Parathyroid adenoma (tissue), 2 donors: ENCODE results near the gene KRT82.

Source experiments
- H2AFZ ChIP-seq: fragments of 300-600 bp; sonication (generic); one replicate; pipeline ENCODE4 v1.7.0; 2017; ENCODE audit warnings: antibody characterized with exemption, mild to moderate bottlenecking
- H3K27ac ChIP-seq: fragments of 300-600 bp; sonication (generic); one replicate; pipeline ENCODE4 v1.7.0; 2017
- H3K27me3 ChIP-seq: fragments of 300-600 bp; sonication (generic); one replicate; pipeline ENCODE4 v1.7.0; 2017; ENCODE audit warnings: low read length; ENCODE audit not compliant: control insufficient read depth, insufficient read depth
- H3K36me3 ChIP-seq: fragments of 300-600 bp; sonication (generic); one replicate; pipeline ENCODE4 v1.7.0; 2017; ENCODE audit warnings: low read length; ENCODE audit not compliant: control insufficient read depth, insufficient read depth
- H3K4me1 ChIP-seq: fragments of 300-600 bp; sonication (generic); one replicate; pipeline ENCODE4 v1.7.0; 2017; ENCODE audit warnings: control low read depth
- H3K4me2 ChIP-seq: fragments of 300-600 bp; sonication (generic); one replicate; pipeline ENCODE4 v1.7.0; 2017; ENCODE audit warnings: low read length
- H3K4me3 ChIP-seq: fragments of 300-600 bp; sonication (generic); one replicate; pipeline ENCODE4 v1.7.0; 2017; ENCODE audit warnings: low read depth, low read length
- H3K79me2 ChIP-seq: fragments of 300-600 bp; sonication (generic); one replicate; pipeline ENCODE4 v1.7.0; 2017; ENCODE audit warnings: control low read depth
- H3K9ac ChIP-seq: fragments of 300-600 bp; sonication (generic); one replicate; pipeline ENCODE4 v1.7.0; 2017; ENCODE audit warnings: mild to moderate bottlenecking
- H3K9me3 ChIP-seq: fragments of 300-600 bp; sonication (generic); one replicate; pipeline ENCODE4 v1.7.0; 2017; ENCODE audit warnings: low read length; ENCODE audit not compliant: control insufficient read depth
- TF ChIP-seq, protein P1 (sequence below): fragments of 300-600 bp; sonication (generic); IDR thresholded peaks from one replicate; pipeline ENCODE4 v1.7.0; 2017; ENCODE audit warnings: antibody characterized with exemption, mild to moderate bottlenecking
- donor health status: primary hyperparathyroidism.

The KRT82 gene

GRCh38 chr12:52419656-52420055 lies 13.5 kb upstream of the KRT82 start:
- Histone ChIP-seq H3K27me3 (no peaks in the 10 kb centered on the region), H3K4me3 (no peak overlapping the region), H3K4me2 (no peak overlapping the region), H3K4me1 (no peaks in the 10 kb centered on the region), H3K9ac (no peak overlapping the region), H3K9me3 (no peaks in the 10 kb centered on the region), H3K36me3 (no peaks in the 10 kb centered on the region), H2AFZ (no peak overlapping the region), H3K79me2 (no peaks in the 10 kb centered on the region), H3K27ac (no peak overlapping the region)
- TF ChIP-seq, protein P1, sequence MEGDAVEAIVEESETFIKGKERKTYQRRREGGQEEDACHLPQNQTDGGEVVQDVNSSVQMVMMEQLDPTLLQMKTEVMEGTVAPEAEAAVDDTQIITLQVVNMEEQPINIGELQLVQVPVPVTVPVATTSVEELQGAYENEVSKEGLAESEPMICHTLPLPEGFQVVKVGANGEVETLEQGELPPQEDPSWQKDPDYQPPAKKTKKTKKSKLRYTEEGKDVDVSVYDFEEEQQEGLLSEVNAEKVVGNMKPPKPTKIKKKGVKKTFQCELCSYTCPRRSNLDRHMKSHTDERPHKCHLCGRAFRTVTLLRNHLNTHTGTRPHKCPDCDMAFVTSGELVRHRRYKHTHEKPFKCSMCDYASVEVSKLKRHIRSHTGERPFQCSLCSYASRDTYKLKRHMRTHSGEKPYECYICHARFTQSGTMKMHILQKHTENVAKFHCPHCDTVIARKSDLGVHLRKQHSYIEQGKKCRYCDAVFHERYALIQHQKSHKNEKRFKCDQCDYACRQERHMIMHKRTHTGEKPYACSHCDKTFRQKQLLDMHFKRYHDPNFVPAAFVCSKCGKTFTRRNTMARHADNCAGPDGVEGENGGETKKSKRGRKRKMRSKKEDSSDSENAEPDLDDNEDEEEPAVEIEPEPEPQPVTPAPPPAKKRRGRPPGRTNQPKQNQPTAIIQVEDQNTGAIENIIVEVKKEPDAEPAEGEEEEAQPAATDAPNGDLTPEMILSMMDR = no peak

DNA sequence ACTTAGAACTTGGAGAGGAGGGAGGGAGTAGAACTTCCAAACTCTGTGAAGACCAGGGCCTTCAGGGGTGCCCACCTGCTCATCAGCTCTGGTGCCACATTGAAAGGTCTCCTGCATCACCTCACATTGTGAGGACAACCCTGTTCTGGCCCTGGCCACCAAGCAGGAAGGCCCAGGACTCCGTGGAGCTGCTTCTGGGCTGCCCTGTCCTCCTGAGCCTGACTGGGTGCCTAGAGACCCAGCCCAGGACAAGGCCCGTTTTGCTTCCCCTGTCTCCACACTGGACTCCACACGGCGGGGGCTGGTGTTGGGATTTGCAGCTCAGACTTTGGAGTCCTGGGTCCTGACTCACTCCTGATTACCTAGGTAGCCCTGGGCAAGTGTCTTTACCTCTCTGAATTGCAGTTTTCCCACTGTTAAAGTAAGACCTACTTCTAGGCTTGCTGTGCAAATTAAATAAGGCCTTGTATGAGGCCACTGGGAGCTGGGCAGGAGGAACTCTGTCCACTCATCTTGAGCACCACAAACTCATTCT lies 12.5 kb upstream of the KRT82 start:
- H3K4me2 ChIP-seq = no peak overlapping the region
- H3K27ac ChIP-seq = no peak overlapping the region
- no peaks in the 10 kb centered on the region for H3K4me1 ChIP-seq
- H3K27me3 ChIP-seq = no peaks in the 10 kb centered on the region
- no peaks in the 10 kb centered on the region for H3K79me2 ChIP-seq
- TF ChIP-seq, protein P1 = no peak
- no peaks in the 10 kb centered on the region for H3K9me3 ChIP-seq
- no peak overlapping the region for H3K9ac ChIP-seq
- H3K4me3 ChIP-seq = no peak overlapping the region
- no peaks in the 10 kb centered on the region for H3K36me3 ChIP-seq
- H2AFZ ChIP-seq = no peak overlapping the region

DNA sequence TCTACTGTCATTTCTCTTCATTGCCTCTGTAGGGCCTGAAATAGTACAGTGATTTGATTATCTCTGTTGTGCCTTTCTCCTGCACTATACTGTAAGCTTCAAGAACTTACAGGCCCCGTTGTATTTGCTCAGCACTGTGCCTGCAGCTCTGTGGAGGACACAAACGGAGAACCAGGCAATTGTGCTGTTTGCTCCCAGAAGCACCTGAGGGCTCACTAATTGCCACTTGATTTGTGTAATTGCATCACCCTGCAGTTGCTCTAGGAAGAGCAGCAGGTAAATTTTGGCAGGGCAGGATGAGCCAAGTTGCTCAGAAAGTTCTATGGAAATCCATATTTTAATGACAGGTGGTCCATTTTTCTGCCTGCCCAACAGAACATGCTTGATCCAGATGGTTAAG lies 11.6 kb upstream of the KRT82 start:
- H3K4me1 ChIP-seq = no peaks in the 10 kb centered on the region
- H3K4me2 ChIP-seq = no peak overlapping the region
- no peak overlapping the region for H3K4me3 ChIP-seq
- no peaks in the 10 kb centered on the region for H3K36me3 ChIP-seq
- H3K27ac ChIP-seq = no peak overlapping the region
- no peaks in the 10 kb centered on the region for H3K79me2 ChIP-seq
- no peak overlapping the region for H3K9ac ChIP-seq
- no peaks in the 10 kb centered on the region for H3K9me3 ChIP-seq
- TF ChIP-seq, protein P1 = no peak
- H3K27me3 ChIP-seq = no peaks in the 10 kb centered on the region
- H2AFZ ChIP-seq = no peak overlapping the region

DNA sequence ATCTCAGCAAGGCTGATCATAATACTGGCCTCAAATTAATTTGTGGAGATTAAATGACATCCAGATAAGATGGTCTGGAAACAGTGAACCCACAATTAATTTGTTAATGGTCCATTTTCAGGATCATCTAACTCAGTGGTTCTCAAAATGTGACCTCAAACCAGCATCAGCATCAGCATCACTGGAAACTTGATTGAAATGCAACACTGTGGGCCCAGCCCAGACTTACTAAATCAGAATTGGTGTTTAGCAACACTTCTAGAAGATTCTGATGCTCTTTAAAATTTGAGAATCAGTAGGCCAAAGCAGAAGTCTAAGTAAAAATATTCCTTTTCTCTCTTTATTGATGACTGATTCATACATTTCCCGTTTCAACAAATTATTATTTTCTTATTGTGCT lies 10.7 kb upstream of the KRT82 start:
- no peaks in the 10 kb centered on the region for H3K27me3 ChIP-seq
- no peaks in the 10 kb centered on the region for H3K79me2 ChIP-seq
- H3K36me3 ChIP-seq = no peaks in the 10 kb centered on the region
- H3K4me2 ChIP-seq = no peak overlapping the region
- H3K4me3 ChIP-seq = no peak overlapping the region
- no peak overlapping the region for H3K9ac ChIP-seq
- TF ChIP-seq, protein P1 = no peak
- no peak overlapping the region for H3K27ac ChIP-seq
- H2AFZ ChIP-seq = no peak overlapping the region
- H3K4me1 ChIP-seq = no peaks in the 10 kb centered on the region
- no peaks in the 10 kb centered on the region for H3K9me3 ChIP-seq

DNA sequence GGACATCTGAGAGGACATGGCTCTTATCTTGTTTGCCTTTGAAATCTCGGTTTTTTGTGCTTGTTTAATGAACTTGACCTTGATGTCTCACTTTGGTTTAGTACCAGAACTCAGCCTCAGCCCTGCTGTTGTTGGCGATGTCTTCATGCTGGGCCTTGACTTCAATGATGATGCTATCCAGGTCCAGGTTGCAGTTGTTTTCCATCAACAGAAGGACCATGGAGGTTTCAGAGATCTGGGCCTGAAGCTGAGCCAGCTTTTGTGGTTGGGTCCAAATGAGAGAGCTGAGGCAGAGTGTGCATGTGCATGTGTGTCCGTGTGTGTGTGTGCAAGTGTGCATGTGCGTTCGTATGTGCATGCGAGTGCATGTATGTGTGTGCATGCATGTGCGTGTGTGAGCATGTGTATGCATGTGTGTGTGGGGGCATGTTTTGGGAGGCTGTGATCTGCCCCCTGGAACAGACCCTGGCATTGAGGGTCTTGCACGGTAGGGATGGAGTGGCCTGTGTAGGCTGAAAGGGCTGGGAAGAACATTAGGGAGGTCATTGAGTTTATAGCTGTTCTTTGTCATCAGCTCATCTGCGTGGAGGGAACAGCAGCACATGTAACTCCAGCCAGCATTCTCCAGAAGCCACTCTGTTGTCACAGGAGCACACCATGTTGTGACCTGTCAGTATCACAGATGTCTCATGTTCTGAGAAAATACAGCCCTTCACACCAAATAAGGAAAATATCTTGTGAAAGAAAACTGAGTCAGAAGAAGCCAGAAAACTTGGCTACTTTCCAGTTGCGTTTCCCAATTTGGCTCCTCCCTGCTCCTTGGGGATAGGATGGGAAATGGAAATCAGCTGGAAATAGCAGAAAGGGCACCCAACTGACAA lies 10.0 kb upstream of the KRT82 start:
- Histone ChIP-seq H3K79me2 (no peaks in the 10 kb centered on the region), H3K4me1 (no peaks in the 10 kb centered on the region), H3K4me3 (no peak overlapping the region), H3K36me3 (no peaks in the 10 kb centered on the region), H3K4me2 (no peak overlapping the region), H2AFZ (no peak overlapping the region), H3K9me3 (no peaks in the 10 kb centered on the region), H3K27me3 (no peaks in the 10 kb centered on the region), H3K9ac (no peak overlapping the region), H3K27ac (no peak overlapping the region)
- TF ChIP-seq, protein P1 = no peak
